ENCODE measurements around the gene FAM184B.

DNA sequence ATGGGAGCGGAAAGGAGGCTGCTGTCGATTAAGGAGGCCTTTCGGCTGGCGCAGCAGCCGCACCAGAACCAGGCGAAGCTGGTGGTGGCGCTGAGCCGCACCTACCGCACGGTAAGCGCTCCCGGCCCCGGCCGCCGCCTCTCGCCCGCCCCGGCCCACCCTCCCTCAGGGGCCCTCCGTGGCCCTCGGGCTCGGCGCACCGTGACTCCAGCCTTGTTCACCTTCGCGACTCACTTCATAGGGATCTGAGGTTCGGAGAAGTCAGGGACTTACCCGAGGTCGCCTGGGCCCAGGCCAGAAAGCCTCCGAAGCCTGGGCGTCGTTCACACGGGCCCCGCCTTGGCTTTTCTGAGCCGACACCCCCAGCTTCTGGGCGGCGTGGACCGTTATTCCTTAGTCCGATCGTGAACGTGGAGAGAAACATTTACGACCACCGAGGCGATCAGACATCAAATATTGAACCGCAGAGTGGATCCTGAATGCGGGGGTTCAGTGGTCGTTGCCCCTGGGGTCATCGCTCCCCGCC is 29.7 kb upstream of the FAM184B start:
- TF ChIP-seq, protein P1, sequence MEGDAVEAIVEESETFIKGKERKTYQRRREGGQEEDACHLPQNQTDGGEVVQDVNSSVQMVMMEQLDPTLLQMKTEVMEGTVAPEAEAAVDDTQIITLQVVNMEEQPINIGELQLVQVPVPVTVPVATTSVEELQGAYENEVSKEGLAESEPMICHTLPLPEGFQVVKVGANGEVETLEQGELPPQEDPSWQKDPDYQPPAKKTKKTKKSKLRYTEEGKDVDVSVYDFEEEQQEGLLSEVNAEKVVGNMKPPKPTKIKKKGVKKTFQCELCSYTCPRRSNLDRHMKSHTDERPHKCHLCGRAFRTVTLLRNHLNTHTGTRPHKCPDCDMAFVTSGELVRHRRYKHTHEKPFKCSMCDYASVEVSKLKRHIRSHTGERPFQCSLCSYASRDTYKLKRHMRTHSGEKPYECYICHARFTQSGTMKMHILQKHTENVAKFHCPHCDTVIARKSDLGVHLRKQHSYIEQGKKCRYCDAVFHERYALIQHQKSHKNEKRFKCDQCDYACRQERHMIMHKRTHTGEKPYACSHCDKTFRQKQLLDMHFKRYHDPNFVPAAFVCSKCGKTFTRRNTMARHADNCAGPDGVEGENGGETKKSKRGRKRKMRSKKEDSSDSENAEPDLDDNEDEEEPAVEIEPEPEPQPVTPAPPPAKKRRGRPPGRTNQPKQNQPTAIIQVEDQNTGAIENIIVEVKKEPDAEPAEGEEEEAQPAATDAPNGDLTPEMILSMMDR (IDR thresholded peaks at IDR 0.05) = no peak
- no peak for TF ChIP-seq POLR2A (IDR thresholded peaks at IDR 0.05)

All from vagina (tissue), 2 donors.